Heart right ventricle (tissue), 16 donors: ENCODE measurements around the gene EGFR. TPM values are rescaled to one million over a fixed set of nuclear protein-coding genes. Genes with fewer than 3 reads are reported as not detected.

Experiments
- ATAC-seq, 8 donors: fragments of 200-7000 bp; cut with Tn5 transposase; one replicate each; pipeline ENCODE4 v1.9.1; 2020; ENCODE audit warnings: mild to moderate bottlenecking in 8 of 8, moderate library complexity in 8 of 8, moderate number of reproducible peaks in 1 of 8
- DNase-seq, 2 donors: peaks; one replicate each; pipeline ENCODE4 v3.0.0-alpha.2; 2020
- H3K27ac ChIP-seq, 10 donors: fragments of 200-600 bp; sonication (generic) in 2 of 10; one replicate each; pipeline versions ENCODE4 v1.5.0 to v1.8.0; 2020 to 2022; ENCODE audit warnings: mild to moderate bottlenecking in 3 of 10
- H3K27me3 ChIP-seq, 7 donors: fragments of 200-600 bp; one replicate each; pipeline ENCODE4 v1.8.0; 2021 to 2022; ENCODE audit warnings: mild to moderate bottlenecking in 2 of 7
- H3K36me3 ChIP-seq, 9 donors: fragments of 200-600 bp; sonication (generic) in 1 of 9; one replicate each; pipeline versions ENCODE4 v1.5.0 to v1.8.0; 2020 to 2022; ENCODE audit warnings: mild to moderate bottlenecking in 2 of 9
- H3K4me1 ChIP-seq, 9 donors: fragments of 200-600 bp; sonication (generic) in 1 of 9; one replicate each; pipeline versions ENCODE4 v1.5.0 to v1.8.0; 2020 to 2022; ENCODE audit warnings: mild to moderate bottlenecking in 4 of 9
- H3K4me3 ChIP-seq, 10 donors: fragments of 200-600 bp; sonication (generic) in 2 of 10; one replicate each; pipeline versions ENCODE4 v1.5.0 to v1.8.0; 2020 to 2022; ENCODE audit warnings: mild to moderate bottlenecking in 7 of 10, moderate library complexity in 2 of 10
- H3K9me3 ChIP-seq, 11 donors: fragments of 200-600 bp in 10 of 11; sonication (generic) in 2 of 11; one replicate each; pipeline versions ENCODE4 v1.5.0 to v1.8.0; 2013 to 2022; ENCODE audit warnings: mild to moderate bottlenecking in 2 of 11, control low read depth in 1 of 11, moderate library complexity in 1 of 11
- CTCF ChIP-seq, 9 donors: fragments of 200-600 bp; sonication (generic) in 2 of 9; IDR thresholded peaks; one replicate each; pipeline versions ENCODE4 v1.5.0 to v1.8.0; 2021 to 2022; ENCODE audit warnings: antibody characterized with exemption in 9 of 9, mild to moderate bottlenecking in 5 of 9, moderate library complexity in 1 of 9
- WGBS, 2 donors: extraction: QIAGEN DNeasy Blood & Tissue Kit; methylation state at CpG; one replicate each; pipeline ENCODE4 v1.1.7; 2013; ENCODE audit warnings: inconsistent platforms in 1 of 2; 5-methylcytosine and 5-hydroxymethylcytosine counted together
- intact Hi-C, 10 donors: fragments of 100-400 bp; cut with DNase I; formaldehyde crosslinking; loops; one replicate each; pipeline versions ENCODE4 v1.11.1 to v1.14.2; 2022
- polyA plus RNA-seq, 2 donors: library from polyadenylated mRNA; stranded (reverse); fragments of 200-250 nt; gene quantifications; one replicate each; pipeline ENCODE4 v1.2.3, GENCODE V29; 2013
- total RNA-seq, 10 donors: library from RNA; stranded (reverse); fragmentation: NEBNext Ultra II Directional in 3 of 10; extraction: Animal tissue kit (Norgen Biotek cat#: 25700) in 3 of 10; gene quantifications; one replicate each; pipeline versions ENCODE4 v1.2.1 to v1.2.4, GENCODE V29; 2021 to 2023
- donor health status: Arrhythmogenic right ventricular cardiomyopathy.
- donor health status: ischemic (EF 13 %, LVEDD 7.1; RV severe dilation, severe dysfunction).
- donor health status: healthy with polysubstance abuse.
- donor health status: DM: no; HTN: yes; CAD: no.
- donor health status: DM: no; HTN: no; CAD: no.
- donor health status: ischemic (EF 25% LVEDD 6.9; RV normal size, moderate dysfunction).
- donor health status: ischemic (EF 25% LVEDD 5.7; RV mildly dilated, moderate dysfunction).
- donor health status: healthy.
- donor health status: DM: yes; HTN: yes; CAD: no.
- donor health status: Ischemic cardiomyopathy.
- donor health status: ischemic (EF 35%, LVEDD 5.7; RV mildly dilated, moderate dysfunction).
- donor health status: nonischemic (EF 11% LVEDD 7.7; RV severe dilation, severe dysfunction).
- donor health status: DM: yes; HTN: yes; CAD: no.
- donor health status: PGD.
- donor health status: ischemic (EF 29% LVEDD 5.4; RV normal size, mild dysfunction).
- donor health status: nonischemic (EF 23%, LVEDD 6.1; RV moderate dilation, normal function).

The EGFR gene
- total and polyA plus RNA-seq, 12 donors = 1.9 to 13.5 (median 7.6) TPM

- ATAC-seq = no peak
- Histone ChIP-seq H3K36me3 (no peaks in the 10 kb centered on the region), H3K9me3 (no peaks in the 10 kb centered on the region), H3K4me3 (no peak overlapping the region), H3K27ac (no peak overlapping the region), H3K27me3 (no peaks in the 10 kb centered on the region), H3K4me1 (peaks cover 0 to 5% (median 0%) of the 10 kb centered on the region in 9 donors)
- DNase-seq = no peak
- no peak for TF ChIP-seq CTCF (IDR thresholded peaks at IDR 0.05)
- intact Hi-C loops = no loop called here
Observed at GRCh38 chr7:54996391-54996790, 22.4 kb upstream of the EGFR start.

GRCh38 chr7:55004579-55004978 lies 14.2 kb upstream of the EGFR start:
- peak in 1 of 8 donors; percentile 15 for ATAC-seq
- H3K27me3 ChIP-seq = peaks cover 0 to 46% (median 25%) of the 10 kb centered on the region in 7 donors

GRCh38 chr7:55005241-55005851 lies 13.5 kb upstream of the EGFR start:
- no peak overlapping the region for H3K4me3 ChIP-seq
- no peak overlapping the region for H3K27ac ChIP-seq
- H3K27me3 ChIP-seq = peaks cover 0 to 46% (median 25%) of the 10 kb centered on the region in 7 donors
- intact Hi-C loops = no loop called here
- H3K9me3 ChIP-seq = no peaks in the 10 kb centered on the region
- no peaks in the 10 kb centered on the region for H3K4me1 ChIP-seq
- TF ChIP-seq CTCF (IDR thresholded peaks at IDR 0.05) = no peak
- H3K36me3 ChIP-seq = no peaks in the 10 kb centered on the region
- WGBS, 2 donors = 59 to 77% methylated on average over 37 of the region's 37 CpGs
- no peak for DNase-seq
- ATAC-seq = no peak

More at GRCh38 chr7:55004579-55004978, 14.2 kb upstream of the EGFR start:
- no peak for DNase-seq
- H3K4me3 ChIP-seq = no peak overlapping the region
- H3K27ac ChIP-seq = no peak overlapping the region
- no peak for TF ChIP-seq CTCF (IDR thresholded peaks at IDR 0.05)
- no peaks in the 10 kb centered on the region for H3K4me1 ChIP-seq
- 72 to 75% methylated on average over 29 of the region's 29 CpGs for WGBS, 2 donors
- intact Hi-C loops = no loop called here
- no peaks in the 10 kb centered on the region for H3K9me3 ChIP-seq
- H3K36me3 ChIP-seq = no peaks in the 10 kb centered on the region

GRCh38 chr7:55006499-55006898 lies 12.3 kb upstream of the EGFR start:
- no peak overlapping the region for H3K27ac ChIP-seq
- peaks cover 0 to 46% (median 25%) of the 10 kb centered on the region in 7 donors for H3K27me3 ChIP-seq
- no peaks in the 10 kb centered on the region for H3K36me3 ChIP-seq
- H3K4me3 ChIP-seq = no peak overlapping the region
- DNase-seq (no peak), ATAC-seq (no peak)
- no peaks in the 10 kb centered on the region for H3K9me3 ChIP-seq
- H3K4me1 ChIP-seq = no peaks in the 10 kb centered on the region
- TF ChIP-seq CTCF (IDR thresholded peaks at IDR 0.05) = no peak
- 65 to 75% methylated on average over 11 of the region's 11 CpGs for WGBS, 2 donors
- intact Hi-C loops = no loop called here
